ENCODE results near the gene TMEM123.

Gene TMEM123

GRCh38 chr11:102452461-102453301 lies at the start of gene TMEM123:
TMEM123 (minus strand) TSS chr11:102452765; CDS start chr11:102452623, 142 bp downstream.
- DNase-seq: peak in 52 of 58 donors; percentile 15 to 82 (median 62)

- no peak for DNase-seq
These were observed 48.3 kb upstream of the TMEM123 start for GRCh38 chr11:102500829-102501228.

- no peak for DNase-seq
These were observed 47.4 kb upstream of the TMEM123 start for GRCh38 chr11:102499931-102500330.

- DNase-seq: no peak
These were observed 46.6 kb upstream of the TMEM123 start for GRCh38 chr11:102499151-102499550.

GRCh38 chr11:102497061-102497460 lies 44.5 kb upstream of the TMEM123 start:
- no peak for DNase-seq

- DNase-seq: peak in 26 of 58 donors; percentile 1 to 74 (median 6)
These were observed 42.8 kb upstream of the TMEM123 start for GRCh38 chr11:102495161-102496042.

- DNase-seq: no peak
These were observed 41.7 kb upstream of the TMEM123 start for GRCh38 chr11:102494216-102494615.

GRCh38 chr11:102493524-102493923 lies 41.0 kb upstream of the TMEM123 start:
- no peak for DNase-seq

- no peak for DNase-seq
These were observed 39.4 kb upstream of the TMEM123 start for GRCh38 chr11:102491969-102492368.

- DNase-seq: no peak
These were observed 36.9 kb upstream of the TMEM123 start for GRCh38 chr11:102489186-102490145.

GRCh38 chr11:102488208-102488607 lies 35.6 kb upstream of the TMEM123 start:
- DNase-seq: no peak

- no peak for DNase-seq
These were observed 34.6 kb upstream of the TMEM123 start for GRCh38 chr11:102487214-102487613.

GRCh38 chr11:102486584-102486983 lies 34.0 kb upstream of the TMEM123 start:
- no peak for DNase-seq

- DNase-seq: no peak
These were observed 32.6 kb upstream of the TMEM123 start for GRCh38 chr11:102485095-102485722.

GRCh38 chr11:102482433-102482832 lies 29.9 kb upstream of the TMEM123 start:
- no peak for DNase-seq

GRCh38 chr11:102479733-102480132 lies 27.2 kb upstream of the TMEM123 start:
- DNase-seq: no peak

GRCh38 chr11:102478673-102479299 lies 26.2 kb upstream of the TMEM123 start:
- DNase-seq: no peak

GRCh38 chr11:102476812-102477211 lies 24.2 kb upstream of the TMEM123 start:
- DNase-seq: no peak

- DNase-seq: no peak
These were observed 23.5 kb upstream of the TMEM123 start for GRCh38 chr11:102476069-102476468.

- no peak for DNase-seq
These were observed 21.0 kb upstream of the TMEM123 start for GRCh38 chr11:102473543-102473942.
